SK-N-MC (cell line): ENCODE results near the gene CELSR3.

Experiments
- EZH2 ChIP-seq: fragments of 200-600 bp; sonication (generic); IDR thresholded peaks from one replicate; pipeline ENCODE4 v1.6.1; 2017; ENCODE audit warnings: antibody characterized with exemption
- POLR2AphosphoS5 ChIP-seq: IDR thresholded peaks from 2 replicates; pipeline ENCODE4 v1.6.1; 2012; ENCODE audit warnings: mild to moderate bottlenecking, low read depth, low read length, borderline replicate concordance

DNA sequence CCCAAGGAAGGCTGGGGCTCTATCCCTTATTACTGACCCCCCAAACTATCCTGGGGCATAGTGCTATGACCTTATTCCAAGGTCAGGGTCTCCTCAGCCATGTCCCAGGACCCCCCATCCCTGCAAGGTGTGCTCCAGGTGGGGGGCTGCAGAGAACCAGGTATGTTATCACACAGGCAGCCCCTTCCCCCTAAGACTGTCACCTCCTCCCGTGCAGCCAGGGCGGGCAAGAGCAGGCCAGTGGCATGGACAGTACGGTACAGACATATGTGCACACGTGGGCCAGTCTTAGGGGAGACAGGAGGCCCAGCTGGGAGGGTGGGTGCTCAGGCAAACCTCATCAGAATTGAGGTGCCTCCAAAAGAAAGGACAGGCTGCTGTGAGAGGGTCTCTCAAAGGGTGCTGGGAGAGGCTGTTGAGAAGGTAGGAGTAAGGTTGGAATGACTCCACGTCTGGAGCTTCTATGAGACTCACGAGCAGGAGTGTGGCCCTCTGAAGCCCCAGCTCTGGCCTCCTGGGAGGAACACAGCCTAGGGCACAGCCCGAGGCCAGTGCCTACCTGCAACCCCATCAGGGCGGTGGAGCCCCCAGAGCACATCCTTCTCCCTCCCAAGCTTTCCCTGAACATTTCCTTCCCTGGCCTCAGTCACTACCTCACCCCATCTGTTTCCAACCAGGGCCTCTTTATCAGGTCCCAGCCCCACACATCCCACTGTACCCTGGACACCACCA is 65.8 kb downstream of the CELSR3 start:
- TF ChIP-seq EZH2, result no peak
- no peak for TF ChIP-seq POLR2AphosphoS5
